Measurements from ENCODE around the gene CALU.

GRCh38 chr7:128714701-128715495, 24.3 kb upstream of the CALU start:
- TF ChIP-seq, protein P1, sequence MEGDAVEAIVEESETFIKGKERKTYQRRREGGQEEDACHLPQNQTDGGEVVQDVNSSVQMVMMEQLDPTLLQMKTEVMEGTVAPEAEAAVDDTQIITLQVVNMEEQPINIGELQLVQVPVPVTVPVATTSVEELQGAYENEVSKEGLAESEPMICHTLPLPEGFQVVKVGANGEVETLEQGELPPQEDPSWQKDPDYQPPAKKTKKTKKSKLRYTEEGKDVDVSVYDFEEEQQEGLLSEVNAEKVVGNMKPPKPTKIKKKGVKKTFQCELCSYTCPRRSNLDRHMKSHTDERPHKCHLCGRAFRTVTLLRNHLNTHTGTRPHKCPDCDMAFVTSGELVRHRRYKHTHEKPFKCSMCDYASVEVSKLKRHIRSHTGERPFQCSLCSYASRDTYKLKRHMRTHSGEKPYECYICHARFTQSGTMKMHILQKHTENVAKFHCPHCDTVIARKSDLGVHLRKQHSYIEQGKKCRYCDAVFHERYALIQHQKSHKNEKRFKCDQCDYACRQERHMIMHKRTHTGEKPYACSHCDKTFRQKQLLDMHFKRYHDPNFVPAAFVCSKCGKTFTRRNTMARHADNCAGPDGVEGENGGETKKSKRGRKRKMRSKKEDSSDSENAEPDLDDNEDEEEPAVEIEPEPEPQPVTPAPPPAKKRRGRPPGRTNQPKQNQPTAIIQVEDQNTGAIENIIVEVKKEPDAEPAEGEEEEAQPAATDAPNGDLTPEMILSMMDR (IDR thresholded peaks at IDR 0.05): no peak
- TF ChIP-seq POLR2A (IDR thresholded peaks at IDR 0.05; ENCODE audit: low read depth) (no peak), EP300 (IDR thresholded peaks at IDR 0.05) (no peak)
